Mesenchymal stem cell (in vitro differentiated cells and primary cell): ENCODE data around the gene PRDX6.

Experiments used
- DNase-seq: peaks from one replicate; pipeline ENCODE4 v3.0.0-alpha.2; 2013
- H2AFZ ChIP-seq: one replicate; pipeline ENCODE4 v1.6.1; 2013; ENCODE audit warnings: low read depth, mild to moderate bottlenecking, control low read depth, inconsistent platforms, low read length, moderate library complexity
- H2AK5ac ChIP-seq: 2 replicates; pipeline ENCODE4 v1.6.1; 2013; ENCODE audit warnings: low read length, moderate library complexity, mild to moderate bottlenecking, inconsistent platforms; ENCODE audit not compliant: severe bottlenecking
- H2BK120ac ChIP-seq: one replicate; pipeline ENCODE4 v1.6.1; 2013; ENCODE audit warnings: low read depth, mild to moderate bottlenecking, inconsistent platforms, low read length, moderate library complexity
- H2BK12ac ChIP-seq, 2 experiments: one replicate each; pipeline ENCODE4 v1.6.1; 2013; ENCODE audit warnings: inconsistent platforms in 2 of 2, low read length in 2 of 2, mild to moderate bottlenecking in 2 of 2, moderate library complexity in 2 of 2, control low read depth in 1 of 2
- H2BK15ac ChIP-seq: one replicate; pipeline ENCODE4 v1.6.1; 2013; ENCODE audit warnings: mild to moderate bottlenecking, low read depth, inconsistent platforms; ENCODE audit not compliant: poor library complexity, severe bottlenecking
- H2BK5ac ChIP-seq: 2 replicates; pipeline ENCODE4 v1.6.1; 2013; ENCODE audit warnings: low read depth, mild to moderate bottlenecking, low read length, control low read depth, inconsistent platforms; ENCODE audit not compliant: poor library complexity, severe bottlenecking
- H3K14ac ChIP-seq, 2 experiments: one replicate each; pipeline ENCODE4 v1.6.1; 2013; ENCODE audit warnings: inconsistent platforms in 2 of 2, low read length in 2 of 2, control low read depth in 1 of 2, mild to moderate bottlenecking in 1 of 2, moderate library complexity in 1 of 2
- H3K18ac ChIP-seq, 2 experiments: one replicate each; pipeline ENCODE4 v1.6.1; 2013; ENCODE audit warnings: inconsistent platforms in 2 of 2, low read length in 2 of 2, control low read depth in 1 of 2, low read depth in 1 of 2, mild to moderate bottlenecking in 1 of 2
- H3K23ac ChIP-seq, 2 experiments: one replicate each; pipeline ENCODE4 v1.6.1; 2013; ENCODE audit warnings: inconsistent platforms in 2 of 2, low read length in 2 of 2, mild to moderate bottlenecking in 2 of 2, moderate library complexity in 2 of 2, control low read depth in 1 of 2
- H3K27ac ChIP-seq: 2 replicates; pipeline ENCODE4 v1.5.1; 2013; ENCODE audit warnings: mild to moderate bottlenecking, moderate library complexity, low read length, control low read depth, inconsistent platforms; ENCODE audit not compliant: poor library complexity, severe bottlenecking
- H3K27me3 ChIP-seq, 2 experiments: 2 replicates each; pipeline versions ENCODE4 v1.6.1 to v1.7.0; 2013; ENCODE audit warnings: low read length in 2 of 2, mild to moderate bottlenecking in 2 of 2, moderate library complexity in 2 of 2, control low read depth in 1 of 2, inconsistent platforms in 1 of 2; ENCODE audit not compliant: control insufficient read depth in 1 of 2, insufficient read depth in 1 of 2
- H3K36me3 ChIP-seq, 2 experiments: 2 replicates each; pipeline versions ENCODE4 v1.6.1 to v1.7.0; 2013; ENCODE audit warnings: low read length in 2 of 2, control low read depth in 1 of 2, inconsistent platforms in 1 of 2, low read depth in 1 of 2, mild to moderate bottlenecking in 1 of 2; ENCODE audit not compliant: insufficient read depth in 2 of 2, control insufficient read depth in 1 of 2
- H3K4ac ChIP-seq, 2 experiments: one replicate each; pipeline ENCODE4 v1.6.1; 2013; ENCODE audit warnings: inconsistent platforms in 2 of 2, low read length in 2 of 2, mild to moderate bottlenecking in 2 of 2, moderate library complexity in 2 of 2, control low read depth in 1 of 2, low read depth in 1 of 2
- H3K4me1 ChIP-seq: 2 replicates; pipeline ENCODE4 v1.6.1; 2013; ENCODE audit warnings: low read depth, low read length, control low read depth; ENCODE audit not compliant: control insufficient read depth, insufficient read depth
- H3K4me2 ChIP-seq: 2 replicates; pipeline ENCODE4 v1.6.1; 2013; ENCODE audit warnings: low read length, mild to moderate bottlenecking, inconsistent platforms; ENCODE audit not compliant: poor library complexity, severe bottlenecking
- H3K4me3 ChIP-seq, 2 experiments: 2 replicates each; pipeline versions ENCODE4 v1.5.1 to v1.7.0; 2013; ENCODE audit warnings: low read length in 2 of 2, mild to moderate bottlenecking in 2 of 2, control low read depth in 1 of 2, low read depth in 1 of 2; ENCODE audit not compliant: insufficient read depth in 1 of 2
- H3K79me1 ChIP-seq: replicated peaks from 2 replicates; pipeline ENCODE4 v1.6.1; 2013; ENCODE audit warnings: mild to moderate bottlenecking, control low read depth, low read length, inconsistent platforms; ENCODE audit not compliant: poor library complexity, severe bottlenecking
- H3K9ac ChIP-seq: 2 replicates; pipeline ENCODE4 v1.7.0; 2013; ENCODE audit warnings: mild to moderate bottlenecking, low read length, moderate library complexity
- H3K9me3 ChIP-seq: 2 replicates; pipeline ENCODE4 v1.7.0; 2013; ENCODE audit warnings: mild to moderate bottlenecking, low read length; ENCODE audit not compliant: control insufficient read depth
- H4K8ac ChIP-seq: one replicate; pipeline ENCODE4 v1.6.1; 2013; ENCODE audit warnings: inconsistent platforms, mild to moderate bottlenecking, low read length, moderate library complexity
- H4K91ac ChIP-seq: one replicate; pipeline ENCODE4 v1.6.1; 2013; ENCODE audit warnings: mild to moderate bottlenecking, low read length, inconsistent platforms
- WGBS: methylation state at CpG from one replicate; pipeline ENCODE4 v1.1.7; 2013; ENCODE audit warnings: mixed read lengths; 5-methylcytosine and 5-hydroxymethylcytosine counted together

The PRDX6 gene

DNA sequence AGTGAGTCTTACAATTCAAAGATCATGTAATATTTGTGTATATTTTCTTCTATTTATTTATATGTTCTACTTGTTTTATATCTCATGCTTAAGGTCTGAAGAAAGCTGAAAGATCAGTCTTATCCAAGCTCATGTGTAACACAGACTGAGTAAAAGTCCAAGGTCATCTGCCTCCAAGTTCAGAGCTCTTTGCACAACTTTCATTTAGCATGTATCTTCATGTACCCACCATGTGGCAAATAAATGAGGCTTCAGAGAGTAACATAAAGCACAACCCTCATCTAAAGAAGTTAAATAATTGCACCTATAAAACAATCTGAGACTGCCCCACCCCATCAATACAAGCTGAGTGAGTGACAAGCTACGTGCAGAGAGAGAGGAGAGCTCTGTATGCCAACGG, 38.5 kb upstream of the PRDX6 start:
- 96% methylated on average over 2 of the region's 2 CpGs for WGBS
- H2AFZ ChIP-seq, result no peak overlapping the region
- DNase-seq, result no peak
- no peak overlapping the region for H3K9ac ChIP-seq
- no peak overlapping the region for H3K18ac ChIP-seq
- no peak overlapping the region for H2BK12ac ChIP-seq
- H3K27me3 ChIP-seq, result no peaks in the 10 kb centered on the region
- no peak overlapping the region for H4K8ac ChIP-seq
- no peak overlapping the region for H3K27ac ChIP-seq
- no peaks in the 10 kb centered on the region for H3K4me1 ChIP-seq
- no peak overlapping the region for H4K91ac ChIP-seq
- no peak overlapping the region for H2BK5ac ChIP-seq
- no peak overlapping the region for H2AK5ac ChIP-seq
- H2BK120ac ChIP-seq, result no peak overlapping the region
- peaks cover 0 to 5% of the 10 kb centered on the region in 2 experiments for H3K36me3 ChIP-seq
- no peak overlapping the region for H2BK15ac ChIP-seq
- no peak overlapping the region for H3K23ac ChIP-seq
- H3K79me1 ChIP-seq, result peaks cover 4% of the 10 kb centered on the region
- no peaks in the 10 kb centered on the region for H3K9me3 ChIP-seq
- no peak overlapping the region for H3K4me2 ChIP-seq
- H3K4ac ChIP-seq, result no peak overlapping the region
- H3K4me3 ChIP-seq, result no peak overlapping the region
- H3K14ac ChIP-seq, result no peak overlapping the region

GRCh38 chr1:173440430-173440829, 36.7 kb upstream of the PRDX6 start:
- H3K9me3 ChIP-seq, result peaks cover under 1% of the 10 kb centered on the region
- no peak overlapping the region for H3K4me2 ChIP-seq
- WGBS, result no CpG with 5 or more reads among the region's 1 CpG
- H3K23ac ChIP-seq, result no peak overlapping the region
- H2BK15ac ChIP-seq, result no peak overlapping the region
- H3K4me3 ChIP-seq, result no peak overlapping the region
- H4K91ac ChIP-seq, result no peak overlapping the region
- H2BK5ac ChIP-seq, result no peak overlapping the region
- no peak overlapping the region for H3K27ac ChIP-seq
- H3K36me3 ChIP-seq, result peaks cover 0 to 5% of the 10 kb centered on the region in 2 experiments
- H2BK120ac ChIP-seq, result no peak overlapping the region
- no peaks in the 10 kb centered on the region for H3K27me3 ChIP-seq
- peaks cover 8% of the 10 kb centered on the region for H3K79me1 ChIP-seq
- no peak overlapping the region for H2BK12ac ChIP-seq
- no peak overlapping the region for H2AK5ac ChIP-seq
- no peaks in the 10 kb centered on the region for H3K4me1 ChIP-seq
- no peak overlapping the region for H3K9ac ChIP-seq
- no peak overlapping the region for H4K8ac ChIP-seq
- H3K14ac ChIP-seq, result no peak overlapping the region
- H3K18ac ChIP-seq, result no peak overlapping the region
- DNase-seq, result no peak
- no peak overlapping the region for H2AFZ ChIP-seq
- H3K4ac ChIP-seq, result no peak overlapping the region

DNA sequence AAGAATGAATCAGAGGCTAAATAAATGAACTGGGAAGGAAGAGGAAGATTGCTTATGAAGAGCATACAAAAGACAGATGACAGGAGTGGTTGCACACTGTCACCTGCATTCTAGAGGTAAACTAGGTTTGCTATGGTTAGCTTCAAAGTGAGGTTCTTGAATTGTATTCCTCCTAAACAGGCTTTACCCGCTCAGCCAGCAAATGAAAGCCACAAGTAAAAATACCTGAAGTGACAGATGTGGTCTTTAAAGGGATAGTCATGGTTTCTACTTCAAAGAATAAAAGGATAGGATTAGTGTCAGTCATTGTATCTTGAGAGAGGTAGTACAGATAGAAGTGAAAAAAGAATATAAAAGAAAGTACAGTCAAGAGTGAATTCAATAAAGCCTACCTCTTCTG, 32.4 kb upstream of the PRDX6 start:
- Histone ChIP-seq H3K14ac (no peak overlapping the region), H3K9me3 (peaks cover 18% of the 10 kb centered on the region), H3K4me1 (no peaks in the 10 kb centered on the region), H3K36me3 (peaks cover 0 to 7% of the 10 kb centered on the region in 2 experiments), H3K79me1 (peaks cover 13% of the 10 kb centered on the region), H3K9ac (no peak overlapping the region), H2BK12ac (no peak overlapping the region), H3K27me3 (no peaks in the 10 kb centered on the region), H3K27ac (no peak overlapping the region), H2BK120ac (no peak overlapping the region), H2BK5ac (no peak overlapping the region), H3K4me2 (no peak overlapping the region), H3K4me3 (no peak overlapping the region), H3K18ac (no peak overlapping the region), H4K91ac (no peak overlapping the region), H2BK15ac (no peak overlapping the region), H3K4ac (no peak overlapping the region), H2AK5ac (no peak overlapping the region), H3K23ac (no peak overlapping the region), H4K8ac (no peak overlapping the region), H2AFZ (no peak overlapping the region)
- 100% methylated on average over 1 of the region's 1 CpG for WGBS
- no peak for DNase-seq

- Histone ChIP-seq H3K27me3 (no peaks in the 10 kb centered on the region), H3K36me3 (peaks cover 0 to 7% of the 10 kb centered on the region in 2 experiments), H3K79me1 (peaks cover 12% of the 10 kb centered on the region), H2BK15ac (no peak overlapping the region), H3K9ac (no peak overlapping the region), H3K4me3 (no peak overlapping the region), H3K23ac (no peak overlapping the region), H2BK120ac (no peak overlapping the region), H2BK5ac (no peak overlapping the region), H3K4me2 (no peak overlapping the region), H3K27ac (no peak overlapping the region), H3K9me3 (peaks cover 18% of the 10 kb centered on the region), H3K18ac (no peak overlapping the region), H3K14ac (no peak overlapping the region), H4K91ac (no peak overlapping the region), H2AFZ (no peak overlapping the region), H3K4me1 (no peaks in the 10 kb centered on the region), H2BK12ac (no peak overlapping the region), H2AK5ac (no peak overlapping the region), H3K4ac (no peak overlapping the region), H4K8ac (no peak overlapping the region)
- 100% methylated on average over 1 of the region's 2 CpGs for WGBS
- DNase-seq, result no peak
Observed at GRCh38 chr1:173445164-173445563, 32.0 kb upstream of the PRDX6 start.
